GM21619 (cell line): ENCODE data around the gene GRM7.
"Not testable (repeated sequence)": the region's sequence is repeated elsewhere in the genome, so short reads cannot be mapped to it uniquely, and the experiment has no call there.

ENCODE experiments used
- ATAC-seq: cut with Tn5 transposase; IDR thresholded peaks from one replicate; pipeline ENCODE4 v1.9.1; 2021; ENCODE audit not compliant: unreplicated experiment

Gene GRM7

GRCh38 chr3:6860954-6861624, at the start of gene GRM7:
Gene GRM7 (plus strand): TSS chr3:6861115.
- ATAC-seq = no peak

GRCh38 chr3:6821411-6821810, 39.5 kb upstream of the GRM7 start:
- ATAC-seq = no peak

GRCh38 chr3:6825524-6825923, 35.4 kb upstream of the GRM7 start:
- no peak for ATAC-seq

- ATAC-seq = no peak
Measured at GRCh38 chr3:6827453-6827852, 33.5 kb upstream of the GRM7 start.

GRCh38 chr3:6844723-6845122, 16.2 kb upstream of the GRM7 start:
- ATAC-seq = no peak

- ATAC-seq = no peak
Measured at GRCh38 chr3:6854184-6854583, 6.7 kb upstream of the GRM7 start.

- ATAC-seq = no peak
Measured at GRCh38 chr3:6857510-6857909, 3.4 kb upstream of the GRM7 start.

- no peak for ATAC-seq
Measured at GRCh38 chr3:6860149-6860953, 564 bp upstream of the GRM7 start.

GRCh38 chr3:6861625-6862000, 698 bp downstream of the GRM7 start:
- ATAC-seq = no peak

- ATAC-seq = no peak
Measured at GRCh38 chr3:6862041-6862879, 1.3 kb downstream of the GRM7 start.

GRCh38 chr3:6862880-6863195, 1.9 kb downstream of the GRM7 start:
- ATAC-seq = no peak

- no peak for ATAC-seq
Measured at GRCh38 chr3:6867269-6867668, 6.4 kb downstream of the GRM7 start.

GRCh38 chr3:6878731-6879130, 17.8 kb downstream of the GRM7 start:
- ATAC-seq = no peak

GRCh38 chr3:6912240-6912639, 51.3 kb downstream of the GRM7 start:
- ATAC-seq = no peak

GRCh38 chr3:6915898-6916297, 55.0 kb downstream of the GRM7 start:
- no peak for ATAC-seq

GRCh38 chr3:6921066-6921465, 60.2 kb downstream of the GRM7 start:
- no peak for ATAC-seq

GRCh38 chr3:6921876-6922275, 61.0 kb downstream of the GRM7 start:
- no peak for ATAC-seq

- no peak for ATAC-seq
Measured at GRCh38 chr3:6928064-6928463, 67.1 kb downstream of the GRM7 start.

- no peak for ATAC-seq
Measured at GRCh38 chr3:6929918-6930317, 69.0 kb downstream of the GRM7 start.

- ATAC-seq = not testable (repeated sequence)
Measured at GRCh38 chr3:6935418-6935817, 74.5 kb downstream of the GRM7 start.

GRCh38 chr3:6935970-6936369, 75.1 kb downstream of the GRM7 start:
- ATAC-seq = no peak

GRCh38 chr3:6962801-6963200, 101.9 kb downstream of the GRM7 start:
- ATAC-seq = no peak
